ENCODE measurements around the gene MMP26. TPM values are rescaled to one million over a fixed set of nuclear protein-coding genes. Genes with fewer than 3 reads are reported as not detected.

The MMP26 gene
- total RNA-seq, 1 experiment from 2014 or later = not detected

DNA sequence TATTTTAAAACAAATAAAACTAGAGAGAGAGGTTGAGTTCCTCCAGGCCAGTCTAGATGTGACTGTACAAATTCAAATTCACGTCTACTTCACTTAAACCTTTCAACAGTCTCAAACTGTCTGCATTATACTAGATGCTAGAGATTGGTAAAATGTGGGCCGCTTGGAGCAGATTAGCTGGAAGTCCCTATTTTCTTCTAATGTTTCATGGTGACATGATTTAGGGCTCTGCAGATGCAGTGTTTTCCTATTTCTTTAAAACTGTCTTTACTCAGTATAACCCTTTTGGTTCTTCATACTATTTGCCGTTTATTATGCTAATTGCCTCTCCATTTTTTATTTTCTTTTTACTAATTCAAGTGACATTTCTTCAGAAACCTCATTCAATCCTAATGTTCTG, 40.4 kb upstream of the MMP26 start:
- H3K27ac ChIP-seq = no peak overlapping the region
- no peak overlapping the region for H3K4me3 ChIP-seq
- H3K4me2 ChIP-seq = no peak overlapping the region
- peaks cover 5% of the 10 kb centered on the region; the same call in 1 of the 2 replicates for H3K27me3 ChIP-seq (ENCODE audit: insufficient read depth, low read depth)
- TF ChIP-seq, protein P1, sequence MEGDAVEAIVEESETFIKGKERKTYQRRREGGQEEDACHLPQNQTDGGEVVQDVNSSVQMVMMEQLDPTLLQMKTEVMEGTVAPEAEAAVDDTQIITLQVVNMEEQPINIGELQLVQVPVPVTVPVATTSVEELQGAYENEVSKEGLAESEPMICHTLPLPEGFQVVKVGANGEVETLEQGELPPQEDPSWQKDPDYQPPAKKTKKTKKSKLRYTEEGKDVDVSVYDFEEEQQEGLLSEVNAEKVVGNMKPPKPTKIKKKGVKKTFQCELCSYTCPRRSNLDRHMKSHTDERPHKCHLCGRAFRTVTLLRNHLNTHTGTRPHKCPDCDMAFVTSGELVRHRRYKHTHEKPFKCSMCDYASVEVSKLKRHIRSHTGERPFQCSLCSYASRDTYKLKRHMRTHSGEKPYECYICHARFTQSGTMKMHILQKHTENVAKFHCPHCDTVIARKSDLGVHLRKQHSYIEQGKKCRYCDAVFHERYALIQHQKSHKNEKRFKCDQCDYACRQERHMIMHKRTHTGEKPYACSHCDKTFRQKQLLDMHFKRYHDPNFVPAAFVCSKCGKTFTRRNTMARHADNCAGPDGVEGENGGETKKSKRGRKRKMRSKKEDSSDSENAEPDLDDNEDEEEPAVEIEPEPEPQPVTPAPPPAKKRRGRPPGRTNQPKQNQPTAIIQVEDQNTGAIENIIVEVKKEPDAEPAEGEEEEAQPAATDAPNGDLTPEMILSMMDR (conservative IDR thresholded peaks at IDR 0.05) = no peak
- TF ChIP-seq EZH2 (IDR thresholded peaks at IDR 0.05; ENCODE audit: low read depth) = no peak
- no peaks in the 10 kb centered on the region for H3K9me2 ChIP-seq (ENCODE audit: insufficient read depth)
- BruUV-seq (replicated peaks) = no TSS peak
- no peaks in the 10 kb centered on the region for H4K20me1 ChIP-seq (ENCODE audit: insufficient read depth)
- H3K9me3 ChIP-seq (ENCODE audit: insufficient read depth, low read depth) = no peaks in the 10 kb centered on the region
- no peaks in the 10 kb centered on the region for H3F3A ChIP-seq (ENCODE audit: insufficient read depth, low read depth)
- H3K79me2 ChIP-seq (ENCODE audit: low read depth) = no peaks in the 10 kb centered on the region
- no peak overlapping the region for H2AFZ ChIP-seq
- H3K36me3 ChIP-seq (ENCODE audit: low read depth) = no peaks in the 10 kb centered on the region
- no peaks in the 10 kb centered on the region for H3K4me1 ChIP-seq (replicated peaks; ENCODE audit: insufficient read depth)
- DNase-seq = no peak
- ChIA-PET POLR2A (ENCODE audit: unreplicated experiment) (no interaction called here), CTCF (no interaction called here)
- intact Hi-C loops (cut with micrococcal nuclease; ENCODE audit: unreplicated experiment) = no loop called here

- Histone ChIP-seq H3K79me2 (ENCODE audit: low read depth) (no peaks in the 10 kb centered on the region), H2AFZ (no peak overlapping the region), H3F3A (ENCODE audit: insufficient read depth, low read depth) (no peaks in the 10 kb centered on the region), H3K4me2 (no peak overlapping the region), H3K36me3 (ENCODE audit: low read depth) (no peaks in the 10 kb centered on the region), H3K4me1 (replicated peaks; ENCODE audit: insufficient read depth) (no peaks in the 10 kb centered on the region), H4K20me1 (ENCODE audit: insufficient read depth) (no peaks in the 10 kb centered on the region), H3K9me3 (ENCODE audit: insufficient read depth, low read depth) (no peaks in the 10 kb centered on the region), H3K9me2 (ENCODE audit: insufficient read depth) (no peaks in the 10 kb centered on the region), H3K4me3 (no peak overlapping the region), H3K27me3 (ENCODE audit: insufficient read depth, low read depth) (peaks cover 5% of the 10 kb centered on the region; the same call in 1 of the 2 replicates), H3K27ac (no peak overlapping the region)
- intact Hi-C loops (cut with micrococcal nuclease; ENCODE audit: unreplicated experiment) = no loop called here
- no peak for TF ChIP-seq EZH2 (IDR thresholded peaks at IDR 0.05; ENCODE audit: low read depth)
- TF ChIP-seq, protein P1 (conservative IDR thresholded peaks at IDR 0.05) = no peak
- DNase-seq = no peak
- ChIA-PET CTCF (no interaction called here), POLR2A (ENCODE audit: unreplicated experiment) (no interaction called here)
- BruUV-seq (replicated peaks) = no TSS peak
Observed at GRCh38 chr11:4664786-4665185, 39.8 kb upstream of the MMP26 start.

GRCh38 chr11:4665424-4665823, 39.2 kb upstream of the MMP26 start:
- TF ChIP-seq, protein P1 (conservative IDR thresholded peaks at IDR 0.05) = no peak
- no peak for TF ChIP-seq EZH2 (IDR thresholded peaks at IDR 0.05; ENCODE audit: low read depth)
- H3K27me3 ChIP-seq (ENCODE audit: insufficient read depth, low read depth) = peaks cover 5% of the 10 kb centered on the region; the same call in 1 of the 2 replicates

More at GRCh38 chr11:4665424-4665823, 39.2 kb upstream of the MMP26 start:
- H3K36me3 ChIP-seq (ENCODE audit: low read depth) = no peaks in the 10 kb centered on the region
- no peak overlapping the region for H3K27ac ChIP-seq
- intact Hi-C loops (cut with micrococcal nuclease; ENCODE audit: unreplicated experiment) = no loop called here
- H3F3A ChIP-seq (ENCODE audit: insufficient read depth, low read depth) = no peaks in the 10 kb centered on the region
- no peaks in the 10 kb centered on the region for H4K20me1 ChIP-seq (ENCODE audit: insufficient read depth)
- no peak overlapping the region for H3K4me2 ChIP-seq
- H3K4me3 ChIP-seq = no peak overlapping the region
- H3K9me3 ChIP-seq (ENCODE audit: insufficient read depth, low read depth) = no peaks in the 10 kb centered on the region
- H3K9me2 ChIP-seq (ENCODE audit: insufficient read depth) = no peaks in the 10 kb centered on the region
- H3K79me2 ChIP-seq (ENCODE audit: low read depth) = no peaks in the 10 kb centered on the region
- BruUV-seq (replicated peaks) = no TSS peak
- POLR2A ChIA-PET (ENCODE audit: unreplicated experiment) = no interaction called here
- H3K4me1 ChIP-seq (replicated peaks; ENCODE audit: insufficient read depth) = no peaks in the 10 kb centered on the region
- CTCF ChIA-PET = no interaction called here
- no peak overlapping the region for H2AFZ ChIP-seq
- DNase-seq = no peak

Data from PC-9 (cell line).